ENCODE data around the gene MSGN1.

Gene MSGN1

DNA sequence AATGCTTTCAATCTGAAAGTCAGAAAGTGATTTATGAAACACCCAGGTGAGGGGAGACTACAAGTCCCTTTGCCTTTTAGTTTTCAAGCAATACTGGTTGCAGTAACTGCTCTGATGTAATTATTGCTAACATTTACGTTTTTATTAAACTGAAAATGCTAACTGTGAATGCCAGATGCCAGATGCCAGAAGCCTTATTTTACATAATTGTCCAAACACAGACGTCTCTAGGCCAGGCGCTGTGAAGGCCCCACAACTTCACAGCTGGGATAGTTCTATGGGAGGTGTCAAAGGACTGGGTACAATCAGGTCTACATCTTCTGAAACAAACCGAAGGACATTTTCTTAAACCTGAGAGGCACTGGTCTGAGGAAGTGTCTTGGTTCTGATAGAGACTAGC is 27.5 kb upstream of the MSGN1 start:
- Histone ChIP-seq H3K27me3 (replicated peaks in 2 of 5; ENCODE audit: control insufficient read depth in 4 of 5, insufficient read depth in 5 of 5, low read length in 4 of 5) (peaks cover 0 to 1% (median 0%) of the 10 kb centered on the region in 5 experiments), H3K4me3 (ENCODE audit: control insufficient read depth in 1 of 7, extremely low read depth in 1 of 7, insufficient read depth in 4 of 7, low read depth in 2 of 7, low read length in 6 of 7) (no peak overlapping the region), H3K9me3 (ENCODE audit: control extremely low read depth in 1 of 5, control insufficient read depth in 4 of 5, insufficient read depth in 2 of 5, low read depth in 1 of 5, low read length in 4 of 5) (no peaks in the 10 kb centered on the region), H3K27ac (ENCODE audit: insufficient read depth in 1 of 2, low read depth in 1 of 2, low read length in 2 of 2, poor library complexity in 1 of 2, severe bottlenecking in 2 of 2) (no peak overlapping the region), H3K4me1 (ENCODE audit: control extremely low read depth in 1 of 4, control insufficient read depth in 4 of 4, insufficient read depth in 4 of 4, low read length in 3 of 4) (peaks cover 14 to 34% (median 21%) of the 10 kb centered on the region in 4 experiments), H3K36me3 (ENCODE audit: control insufficient read depth in 4 of 4, insufficient read depth in 4 of 4, low read length in 3 of 4) (no peaks in the 10 kb centered on the region)
- CTCF ChIA-PET, result no interaction called here
- POLR2A ChIA-PET, result no interaction called here
- no CpG with 5 or more reads among the region's 4 CpGs for WGBS (ENCODE audit: insufficient coverage)
- no peak for DNase-seq

DNA sequence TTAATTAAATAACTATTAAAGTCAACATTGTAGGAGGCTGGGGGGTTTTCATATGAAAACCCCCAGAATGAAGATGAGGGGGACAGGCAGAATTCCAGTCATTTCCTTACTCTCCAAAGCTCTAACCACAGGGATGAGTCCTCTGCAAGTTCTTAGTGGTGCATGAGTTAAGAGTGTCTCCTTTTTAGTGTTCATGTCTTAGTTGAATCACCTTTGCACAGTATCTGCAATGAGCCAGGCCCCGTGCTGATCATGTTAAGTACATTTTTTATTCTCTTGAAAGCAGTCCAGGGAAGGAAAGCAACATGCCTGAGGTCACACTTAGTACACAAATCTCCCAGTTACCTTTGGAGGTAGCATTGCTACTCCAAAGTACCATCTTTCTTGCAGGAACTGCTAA is 25.7 kb upstream of the MSGN1 start:
- ChIA-PET CTCF (interaction anchor here (1.5 kb wide), 1 partner anchor 40 kb away, joined by 4 read pairs; no protein-coding TSS in a partner anchor), POLR2A (no interaction called here)

DNA sequence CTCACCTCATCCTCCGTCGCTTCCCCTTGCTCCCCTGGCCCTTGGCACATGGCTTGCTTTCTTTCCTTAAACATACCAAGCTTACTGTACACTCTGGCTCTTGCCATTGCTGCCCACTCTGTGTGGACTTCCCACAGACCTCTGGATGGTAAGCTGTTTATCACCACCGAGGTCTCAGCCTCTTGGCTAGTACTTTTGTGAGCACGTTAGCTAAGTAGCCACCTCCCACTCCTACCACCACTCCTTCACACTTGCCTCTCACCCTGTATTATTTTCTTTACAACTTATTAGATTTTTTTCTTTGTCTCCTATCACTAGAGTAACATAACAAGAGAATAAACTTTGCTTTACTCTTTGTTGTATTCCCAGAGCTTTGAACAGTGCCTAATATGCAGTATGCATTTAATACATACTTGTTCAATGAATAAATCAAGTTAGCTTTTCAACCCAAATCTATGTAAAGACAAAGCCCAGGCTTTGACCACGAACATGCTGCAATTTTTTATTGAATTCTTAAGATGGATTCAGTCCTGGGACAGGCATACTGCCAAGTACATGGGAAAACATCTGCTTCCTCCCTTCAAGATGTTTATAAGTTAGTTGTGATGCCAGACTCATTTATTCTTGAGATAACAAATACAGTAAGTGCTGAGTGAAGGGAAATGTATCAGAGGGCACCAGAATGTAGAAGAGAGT is 25.0 kb upstream of the MSGN1 start:
- Histone ChIP-seq H3K9me3 (ENCODE audit: control extremely low read depth in 1 of 5, control insufficient read depth in 4 of 5, insufficient read depth in 2 of 5, low read depth in 1 of 5, low read length in 4 of 5) (no peaks in the 10 kb centered on the region), H3K4me1 (ENCODE audit: control extremely low read depth in 1 of 4, control insufficient read depth in 4 of 4, insufficient read depth in 4 of 4, low read length in 3 of 4) (peaks cover 14 to 35% (median 21%) of the 10 kb centered on the region in 4 experiments), H3K27ac (ENCODE audit: insufficient read depth in 1 of 2, low read depth in 1 of 2, low read length in 2 of 2, poor library complexity in 1 of 2, severe bottlenecking in 2 of 2) (no peak overlapping the region), H3K27me3 (replicated peaks in 2 of 5; ENCODE audit: control insufficient read depth in 4 of 5, insufficient read depth in 5 of 5, low read length in 4 of 5) (peaks cover 0 to 5% (median 0%) of the 10 kb centered on the region in 5 experiments), H3K36me3 (ENCODE audit: control insufficient read depth in 4 of 4, insufficient read depth in 4 of 4, low read length in 3 of 4) (no peaks in the 10 kb centered on the region), H3K4me3 (ENCODE audit: control insufficient read depth in 1 of 7, extremely low read depth in 1 of 7, insufficient read depth in 4 of 7, low read depth in 2 of 7, low read length in 6 of 7) (peak overlapping the region in 1 of 7 experiments; percentile 56)
- CTCF ChIA-PET, result interaction anchor here (0.6 to 1.5 kb wide), 2 partner anchors 23 to 40 kb away, joined by 3 to 4 read pairs; no protein-coding TSS in a partner anchor
- POLR2A ChIA-PET, result no interaction called here
- WGBS (ENCODE audit: insufficient coverage), result 31% methylated on average over 5 of the region's 5 CpGs
- DNase-seq, result peak; percentile 89 to 98 (median 98)

More for the DNA sequence above, 25.7 kb upstream of the MSGN1 start:
- Histone ChIP-seq H3K27me3 (replicated peaks in 2 of 5; ENCODE audit: control insufficient read depth in 4 of 5, insufficient read depth in 5 of 5, low read length in 4 of 5) (peaks cover 0 to 5% (median 0%) of the 10 kb centered on the region in 5 experiments), H3K4me1 (ENCODE audit: control extremely low read depth in 1 of 4, control insufficient read depth in 4 of 4, insufficient read depth in 4 of 4, low read length in 3 of 4) (peaks cover 14 to 35% (median 21%) of the 10 kb centered on the region in 4 experiments), H3K4me3 (ENCODE audit: control insufficient read depth in 1 of 7, extremely low read depth in 1 of 7, insufficient read depth in 4 of 7, low read depth in 2 of 7, low read length in 6 of 7) (peak overlapping the region in 1 of 7 experiments; percentile 56), H3K9me3 (ENCODE audit: control extremely low read depth in 1 of 5, control insufficient read depth in 4 of 5, insufficient read depth in 2 of 5, low read depth in 1 of 5, low read length in 4 of 5) (no peaks in the 10 kb centered on the region), H3K36me3 (ENCODE audit: control insufficient read depth in 4 of 4, insufficient read depth in 4 of 4, low read length in 3 of 4) (no peaks in the 10 kb centered on the region), H3K27ac (ENCODE audit: insufficient read depth in 1 of 2, low read depth in 1 of 2, low read length in 2 of 2, poor library complexity in 1 of 2, severe bottlenecking in 2 of 2) (no peak overlapping the region)
- DNase-seq, result no peak
- 63% methylated on average over 1 of the region's 1 CpG for WGBS (ENCODE audit: insufficient coverage)

DNA sequence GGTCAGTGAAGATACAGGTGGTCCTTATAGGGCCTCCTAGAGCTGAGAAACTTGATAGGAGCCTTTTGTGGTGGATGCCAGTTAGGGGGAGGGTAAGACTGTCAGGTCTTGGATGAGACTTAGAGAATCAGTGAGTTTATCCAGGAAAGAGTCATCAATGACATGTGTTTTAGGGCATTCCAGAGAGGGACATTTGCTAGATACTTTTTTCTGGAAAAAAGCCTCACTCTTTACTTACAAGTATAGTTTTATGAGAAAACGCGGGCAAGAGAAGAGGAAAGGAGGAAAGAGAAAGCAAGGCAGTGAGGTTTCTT is 24.5 kb upstream of the MSGN1 start:
- no peaks in the 10 kb centered on the region for H3K36me3 ChIP-seq (ENCODE audit: control insufficient read depth in 4 of 4, insufficient read depth in 4 of 4, low read length in 3 of 4)
- no peak overlapping the region for H3K27ac ChIP-seq (ENCODE audit: insufficient read depth in 1 of 2, low read depth in 1 of 2, low read length in 2 of 2, poor library complexity in 1 of 2, severe bottlenecking in 2 of 2)
- H3K4me3 ChIP-seq (ENCODE audit: control insufficient read depth in 1 of 7, extremely low read depth in 1 of 7, insufficient read depth in 4 of 7, low read depth in 2 of 7, low read length in 6 of 7), result peak overlapping the region in 1 of 7 experiments; percentile 43
- no peak for DNase-seq
- H3K9me3 ChIP-seq (ENCODE audit: control extremely low read depth in 1 of 5, control insufficient read depth in 4 of 5, insufficient read depth in 2 of 5, low read depth in 1 of 5, low read length in 4 of 5), result no peaks in the 10 kb centered on the region
- WGBS (ENCODE audit: insufficient coverage), result 40% methylated on average over 2 of the region's 2 CpGs
- H3K4me1 ChIP-seq (ENCODE audit: control extremely low read depth in 1 of 4, control insufficient read depth in 4 of 4, insufficient read depth in 4 of 4, low read length in 3 of 4), result peaks cover 14 to 35% (median 21%) of the 10 kb centered on the region in 4 experiments
- CTCF ChIA-PET, result interaction anchor here (1.4 to 1.5 kb wide), 2 partner anchors 11 to 39 kb away, joined by 4 read pairs; no protein-coding TSS in a partner anchor
- peaks cover 0 to 5% (median 0%) of the 10 kb centered on the region in 5 experiments for H3K27me3 ChIP-seq (replicated peaks in 2 of 5; ENCODE audit: control insufficient read depth in 4 of 5, insufficient read depth in 5 of 5, low read length in 4 of 5)
- POLR2A ChIA-PET, result no interaction called here

DNA sequence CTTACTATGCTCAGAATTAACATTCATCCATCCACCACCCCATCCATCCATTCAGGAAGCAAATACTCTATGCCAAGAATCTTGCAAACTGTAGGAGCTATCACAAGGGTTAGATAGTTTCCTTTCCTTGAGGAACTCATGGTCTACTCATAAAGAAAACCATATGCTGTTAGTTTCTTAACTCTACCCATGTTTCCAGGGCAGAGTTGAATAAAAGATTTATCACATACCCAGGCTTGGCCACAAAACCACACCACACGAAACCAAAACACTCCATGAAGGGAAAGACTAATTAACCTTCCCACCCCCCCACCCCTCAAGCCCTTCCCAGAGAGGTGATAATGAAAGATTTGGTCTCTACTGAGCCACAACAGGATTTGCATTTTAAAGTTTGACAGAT is 23.7 kb upstream of the MSGN1 start:
- WGBS (ENCODE audit: insufficient coverage), result no CpG with 5 or more reads among the region's 1 CpG
- H3K27ac ChIP-seq (ENCODE audit: insufficient read depth in 1 of 2, low read depth in 1 of 2, low read length in 2 of 2, poor library complexity in 1 of 2, severe bottlenecking in 2 of 2), result no peak overlapping the region
- peaks cover 14 to 35% (median 21%) of the 10 kb centered on the region in 4 experiments for H3K4me1 ChIP-seq (ENCODE audit: control extremely low read depth in 1 of 4, control insufficient read depth in 4 of 4, insufficient read depth in 4 of 4, low read length in 3 of 4)
- no peaks in the 10 kb centered on the region for H3K36me3 ChIP-seq (ENCODE audit: control insufficient read depth in 4 of 4, insufficient read depth in 4 of 4, low read length in 3 of 4)
- peak overlapping the region in 1 of 7 experiments; percentile 43 for H3K4me3 ChIP-seq (ENCODE audit: control insufficient read depth in 1 of 7, extremely low read depth in 1 of 7, insufficient read depth in 4 of 7, low read depth in 2 of 7, low read length in 6 of 7)
- peaks cover 0 to 5% (median 0%) of the 10 kb centered on the region in 5 experiments for H3K27me3 ChIP-seq (replicated peaks in 2 of 5; ENCODE audit: control insufficient read depth in 4 of 5, insufficient read depth in 5 of 5, low read length in 4 of 5)
- DNase-seq, result peak; percentile 50 to 75 (median 73)
- no peaks in the 10 kb centered on the region for H3K9me3 ChIP-seq (ENCODE audit: control extremely low read depth in 1 of 5, control insufficient read depth in 4 of 5, insufficient read depth in 2 of 5, low read depth in 1 of 5, low read length in 4 of 5)
- CTCF ChIA-PET, result interaction anchor here (1.1 to 1.4 kb wide), 3 partner anchors 10 to 44 kb away, joined by 3 to 4 read pairs (median 3); no protein-coding TSS in a partner anchor
- POLR2A ChIA-PET, result no interaction called here

DNA sequence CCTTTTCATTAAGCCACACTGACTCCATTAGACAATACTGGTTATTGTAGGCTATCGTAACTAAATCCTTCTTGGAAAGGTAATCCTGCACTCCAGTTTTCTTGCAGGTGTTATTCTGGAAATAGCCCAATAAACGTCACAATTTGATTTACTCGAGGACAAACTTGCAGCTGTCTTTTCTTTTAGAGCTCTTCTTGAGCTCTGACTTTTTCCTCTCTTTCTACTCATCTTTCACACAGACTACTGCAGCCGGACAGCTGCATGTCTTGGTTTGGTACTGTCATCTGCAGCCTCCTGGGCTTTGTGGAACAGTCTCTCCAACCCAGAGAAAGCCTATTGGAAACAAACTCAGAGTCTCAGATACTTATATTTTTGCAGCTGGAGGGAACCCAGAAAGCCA is 23.0 kb upstream of the MSGN1 start:
- peaks cover 14 to 35% (median 21%) of the 10 kb centered on the region in 4 experiments for H3K4me1 ChIP-seq (ENCODE audit: control extremely low read depth in 1 of 4, control insufficient read depth in 4 of 4, insufficient read depth in 4 of 4, low read length in 3 of 4)
- POLR2A ChIA-PET, result no interaction called here
- CTCF ChIA-PET, result interaction anchor here (0.6 to 1.4 kb wide), 5 partner anchors 9 to 68 kb away, joined by 3 to 4 read pairs (median 3); no protein-coding TSS in a partner anchor
- no peaks in the 10 kb centered on the region for H3K9me3 ChIP-seq (ENCODE audit: control extremely low read depth in 1 of 5, control insufficient read depth in 4 of 5, insufficient read depth in 2 of 5, low read depth in 1 of 5, low read length in 4 of 5)
- no peaks in the 10 kb centered on the region for H3K36me3 ChIP-seq (ENCODE audit: control insufficient read depth in 4 of 4, insufficient read depth in 4 of 4, low read length in 3 of 4)
- 59% methylated on average over 4 of the region's 4 CpGs for WGBS (ENCODE audit: insufficient coverage)
- no peak for DNase-seq
- no peak overlapping the region for H3K27ac ChIP-seq (ENCODE audit: insufficient read depth in 1 of 2, low read depth in 1 of 2, low read length in 2 of 2, poor library complexity in 1 of 2, severe bottlenecking in 2 of 2)
- H3K4me3 ChIP-seq (ENCODE audit: control insufficient read depth in 1 of 7, extremely low read depth in 1 of 7, insufficient read depth in 4 of 7, low read depth in 2 of 7, low read length in 6 of 7), result no peak overlapping the region
- H3K27me3 ChIP-seq (replicated peaks in 2 of 5; ENCODE audit: control insufficient read depth in 4 of 5, insufficient read depth in 5 of 5, low read length in 4 of 5), result peaks cover 0 to 4% (median 0%) of the 10 kb centered on the region in 5 experiments

DNA sequence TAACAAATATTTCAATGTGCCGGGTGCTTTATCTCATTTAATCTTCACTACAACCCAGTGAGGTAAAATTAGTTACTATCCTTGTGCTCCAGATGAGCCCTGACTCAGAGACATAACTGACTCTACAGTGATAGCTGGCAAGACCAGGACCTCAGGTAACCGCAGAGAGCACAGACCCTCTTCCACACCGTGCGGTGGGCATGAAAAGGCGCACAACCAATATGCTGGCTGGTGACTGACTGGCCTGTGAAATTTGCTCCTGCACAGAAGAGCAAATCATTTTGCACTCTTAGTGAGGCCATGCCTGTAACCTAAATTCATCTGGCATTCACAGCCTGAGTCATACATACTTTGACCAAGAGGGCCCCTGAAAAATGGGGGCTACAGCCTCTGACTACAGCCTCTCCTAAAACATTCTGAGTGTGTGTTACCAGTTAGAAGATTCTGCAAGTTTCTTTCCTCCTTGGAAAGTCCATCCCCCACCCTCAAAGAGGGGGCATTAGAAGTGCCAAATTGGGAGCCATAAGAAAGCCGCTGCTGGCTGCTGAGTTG is 22.4 kb upstream of the MSGN1 start:
- Histone ChIP-seq H3K9me3 (ENCODE audit: control extremely low read depth in 1 of 5, control insufficient read depth in 4 of 5, insufficient read depth in 2 of 5, low read depth in 1 of 5, low read length in 4 of 5) (no peaks in the 10 kb centered on the region), H3K4me1 (ENCODE audit: control extremely low read depth in 1 of 4, control insufficient read depth in 4 of 4, insufficient read depth in 4 of 4, low read length in 3 of 4) (peaks cover 14 to 35% (median 21%) of the 10 kb centered on the region in 4 experiments), H3K36me3 (ENCODE audit: control insufficient read depth in 4 of 4, insufficient read depth in 4 of 4, low read length in 3 of 4) (no peaks in the 10 kb centered on the region), H3K27ac (ENCODE audit: insufficient read depth in 1 of 2, low read depth in 1 of 2, low read length in 2 of 2, poor library complexity in 1 of 2, severe bottlenecking in 2 of 2) (no peak overlapping the region), H3K4me3 (ENCODE audit: control insufficient read depth in 1 of 7, extremely low read depth in 1 of 7, insufficient read depth in 4 of 7, low read depth in 2 of 7, low read length in 6 of 7) (no peak overlapping the region), H3K27me3 (replicated peaks in 2 of 5; ENCODE audit: control insufficient read depth in 4 of 5, insufficient read depth in 5 of 5, low read length in 4 of 5) (peaks cover 0 to 4% (median 0%) of the 10 kb centered on the region in 5 experiments)
- DNase-seq, result peak in 1 of 3 donors; percentile 32
- POLR2A ChIA-PET, result no interaction called here
- CTCF ChIA-PET, result no interaction called here
- 85% methylated on average over 4 of the region's 6 CpGs for WGBS (ENCODE audit: insufficient coverage)

Data from common myeloid progenitor, CD34-positive (primary cell).